Inflammatory macrophage treated with lipopolysaccharide for 1 hour (primary cell): ENCODE results near the gene SYCE3.
A peak's percentile ranks its signal among the peaks of the same experiment; 100 is the strongest.

Source experiments
- DNase-seq, 2 donors: peaks; one replicate each; pipeline ENCODE4 v3.0.0-alpha.2; 2020 to 2022

SYCE3 gene

DNA sequence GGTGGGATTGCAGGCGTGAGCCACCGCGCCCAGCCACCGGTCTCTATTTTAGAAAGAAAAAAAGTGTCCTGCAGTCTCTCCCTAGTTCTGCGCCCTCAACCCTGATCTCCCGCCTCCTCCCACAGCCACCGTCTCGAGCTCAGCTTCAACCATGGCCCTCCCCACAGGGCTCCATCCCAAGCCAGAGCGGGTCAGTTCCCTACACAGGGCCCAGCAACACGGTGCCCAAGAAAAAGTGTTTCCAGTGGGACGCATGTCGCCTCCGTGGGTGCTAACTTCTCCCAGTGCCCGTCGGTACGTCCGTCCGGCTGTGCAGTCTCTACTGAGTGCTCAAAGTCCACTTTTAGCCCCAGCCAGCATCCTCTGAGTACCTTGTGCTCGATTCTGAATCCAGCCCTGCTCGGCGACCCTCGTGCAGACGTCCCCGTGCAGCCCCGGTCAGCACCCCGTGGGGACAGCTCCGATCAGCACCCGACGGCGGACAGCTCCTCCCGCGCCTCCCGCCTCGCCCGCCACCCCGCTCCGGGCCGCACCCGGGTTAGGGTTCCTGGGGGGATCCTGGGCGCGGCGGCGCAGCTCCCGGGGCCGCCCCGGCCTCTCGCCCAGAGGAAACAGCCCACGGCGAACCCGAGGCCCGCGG lies 37.2 kb upstream of the SYCE3 start:
- DNase-seq = peak in 1 of 2 donors; percentile 39

DNA sequence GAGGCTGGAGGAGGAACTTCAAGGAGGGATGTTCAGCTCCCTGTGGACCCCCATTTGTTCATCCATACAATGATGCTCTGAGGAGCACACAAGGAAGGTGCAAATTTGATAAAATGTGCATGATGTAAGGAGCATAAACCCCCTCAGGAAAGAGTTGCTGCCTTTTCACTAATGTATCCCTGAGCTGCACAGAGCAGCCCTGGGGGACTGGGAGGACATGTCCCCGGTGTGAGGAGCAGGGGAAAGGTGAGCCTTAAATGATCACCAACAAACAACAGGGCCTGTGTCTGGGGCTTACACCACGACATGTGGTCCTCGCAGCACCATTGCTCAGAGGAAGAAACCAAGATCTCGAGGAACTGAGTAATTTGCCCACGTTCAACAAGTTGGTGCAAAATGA lies 34.4 kb upstream of the SYCE3 start:
- DNase-seq = no peak

DNA sequence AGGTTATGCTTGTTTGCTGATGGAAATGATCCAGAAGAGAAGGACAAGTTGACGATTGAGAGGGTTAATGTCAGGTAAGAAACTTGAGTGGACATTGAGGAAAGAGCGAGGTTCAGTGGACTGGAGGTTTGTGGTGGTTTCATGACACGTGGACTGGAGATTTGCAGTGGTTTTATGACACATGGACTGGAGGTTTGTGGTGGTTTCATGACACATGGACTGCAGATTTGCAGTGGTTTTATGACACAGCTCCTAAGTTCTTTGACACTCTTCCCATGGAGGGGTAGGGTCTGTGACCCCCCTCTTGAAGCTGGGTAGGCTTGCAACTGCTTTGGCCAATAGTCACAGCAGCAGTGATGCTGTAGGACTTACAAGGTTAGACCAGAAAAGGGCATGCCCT lies 32.5 kb upstream of the SYCE3 start:
- DNase-seq = no peak

DNA sequence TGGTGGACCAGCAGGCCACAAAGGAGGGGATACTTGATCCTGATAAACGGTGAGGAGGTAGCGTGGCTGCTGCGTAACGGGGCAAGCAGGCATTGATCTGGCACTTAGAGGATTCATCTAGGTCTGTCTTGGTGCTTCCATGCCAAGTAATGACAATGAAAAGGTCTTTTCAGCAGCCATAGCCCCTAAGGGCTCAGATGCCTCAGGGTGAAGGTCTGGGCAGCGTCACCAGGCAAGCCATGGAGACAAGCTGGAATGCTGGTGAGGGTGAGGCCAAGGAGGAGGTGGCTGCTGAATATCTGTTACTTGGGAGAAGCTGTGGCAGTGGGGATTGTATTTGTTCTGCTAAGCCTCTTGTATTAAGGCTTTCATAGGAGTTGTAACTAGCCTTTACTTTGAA lies 24.7 kb upstream of the SYCE3 start:
- DNase-seq = no peak

DNA sequence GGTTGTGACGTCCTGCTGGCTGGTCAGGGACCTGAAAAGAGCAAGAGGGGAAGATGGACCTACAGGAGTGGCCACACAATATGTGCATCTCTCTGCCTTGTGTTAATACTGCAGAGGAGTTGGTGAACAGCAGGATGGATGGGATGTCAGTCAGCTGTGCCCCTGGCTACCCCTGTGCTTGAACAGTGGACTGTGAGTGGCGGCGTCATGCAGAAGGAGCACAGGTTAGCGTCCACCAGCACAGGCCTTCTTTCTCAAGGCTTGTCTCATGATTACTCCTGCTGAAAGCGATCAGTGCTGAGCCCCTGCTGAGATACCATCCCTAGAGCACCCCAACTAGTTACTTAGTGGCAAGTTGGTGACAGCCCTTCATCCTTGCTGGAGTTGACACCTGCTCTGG lies 23.7 kb upstream of the SYCE3 start:
- no peak for DNase-seq

DNA sequence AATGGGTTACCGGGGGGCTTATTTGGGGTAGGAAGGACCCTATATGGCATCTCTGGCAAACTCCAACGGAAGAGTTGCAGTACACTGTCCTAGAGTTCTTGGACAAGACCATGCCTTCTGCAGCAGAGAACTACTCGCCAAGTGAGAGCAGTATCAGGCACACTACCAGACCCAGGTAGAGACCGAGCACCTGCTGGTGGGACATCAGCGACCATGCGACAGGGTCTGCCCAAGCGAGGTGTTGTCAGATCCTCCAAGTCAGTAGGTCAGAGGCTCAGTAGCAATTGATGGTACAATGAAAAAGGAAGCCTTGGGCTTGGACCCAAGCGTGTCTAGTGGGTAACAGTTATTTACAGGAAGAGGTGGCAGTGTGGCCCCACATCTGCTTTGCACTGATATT lies 23.1 kb upstream of the SYCE3 start:
- no peak for DNase-seq

DNA sequence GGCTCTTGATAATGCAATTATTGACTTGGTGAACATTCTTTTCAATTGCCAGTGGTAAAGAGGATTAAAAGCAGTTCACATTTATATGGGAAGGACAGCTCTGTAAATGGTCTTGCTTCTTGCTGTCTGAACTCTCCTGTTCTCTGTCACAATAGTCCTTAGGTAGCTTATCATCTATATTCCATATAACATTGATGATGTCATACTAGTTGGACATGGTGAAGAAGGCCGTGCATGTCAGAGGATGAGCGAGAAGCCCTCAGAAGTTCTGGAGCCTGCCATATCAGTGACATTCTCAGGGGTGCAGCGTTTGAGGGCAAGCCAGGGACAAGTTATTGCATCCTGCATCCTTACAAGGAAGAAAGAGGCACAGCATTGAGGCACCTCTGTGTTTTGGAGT lies 22.5 kb upstream of the SYCE3 start:
- no peak for DNase-seq

DNA sequence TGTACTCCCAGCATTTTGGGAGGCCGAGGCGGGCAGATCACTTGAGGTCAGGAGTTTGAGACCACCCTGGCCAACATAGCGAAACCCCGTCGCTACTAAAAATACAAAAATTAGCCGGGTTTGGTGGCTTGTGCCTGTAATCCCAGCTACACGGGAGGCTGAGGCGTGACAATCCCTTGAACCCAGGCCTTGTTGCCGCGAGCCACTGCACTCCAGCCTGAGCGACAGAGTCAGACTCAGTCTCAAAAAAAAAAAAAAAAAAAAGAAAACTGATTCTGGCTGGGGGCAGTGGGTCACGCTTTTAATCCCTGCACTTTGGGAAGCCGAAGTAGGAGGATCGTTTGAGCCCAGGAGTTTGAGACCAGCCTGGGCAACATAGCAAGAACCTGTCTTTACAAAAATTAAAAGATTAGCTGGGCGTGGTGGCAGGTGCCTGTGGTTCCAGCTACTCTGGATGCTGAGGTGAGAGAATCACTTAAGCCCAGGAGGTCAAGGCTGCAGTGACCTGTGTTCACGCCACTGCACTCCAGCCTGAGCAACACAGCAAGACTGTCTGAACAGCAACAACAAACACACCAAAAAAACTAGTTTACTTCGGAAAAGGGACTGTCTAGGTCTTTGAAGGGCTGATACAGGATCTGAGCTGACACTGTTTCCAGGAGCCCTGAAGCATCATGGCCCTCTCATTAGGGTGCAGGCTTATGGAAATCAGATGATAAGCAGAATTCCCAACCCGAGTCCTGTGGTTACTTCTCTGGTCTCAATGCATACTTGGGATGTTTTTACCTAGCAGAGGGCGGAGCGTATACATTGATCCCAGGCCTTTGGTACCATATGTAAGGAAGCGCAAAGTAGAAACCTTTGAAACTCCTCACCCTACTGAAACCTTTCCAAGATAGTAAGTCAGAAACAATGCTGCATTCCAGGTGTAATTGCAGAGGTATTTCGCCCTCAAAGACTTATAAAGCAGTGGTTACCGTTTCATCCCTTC lies 21.7 kb upstream of the SYCE3 start:
- DNase-seq = no peak

DNA sequence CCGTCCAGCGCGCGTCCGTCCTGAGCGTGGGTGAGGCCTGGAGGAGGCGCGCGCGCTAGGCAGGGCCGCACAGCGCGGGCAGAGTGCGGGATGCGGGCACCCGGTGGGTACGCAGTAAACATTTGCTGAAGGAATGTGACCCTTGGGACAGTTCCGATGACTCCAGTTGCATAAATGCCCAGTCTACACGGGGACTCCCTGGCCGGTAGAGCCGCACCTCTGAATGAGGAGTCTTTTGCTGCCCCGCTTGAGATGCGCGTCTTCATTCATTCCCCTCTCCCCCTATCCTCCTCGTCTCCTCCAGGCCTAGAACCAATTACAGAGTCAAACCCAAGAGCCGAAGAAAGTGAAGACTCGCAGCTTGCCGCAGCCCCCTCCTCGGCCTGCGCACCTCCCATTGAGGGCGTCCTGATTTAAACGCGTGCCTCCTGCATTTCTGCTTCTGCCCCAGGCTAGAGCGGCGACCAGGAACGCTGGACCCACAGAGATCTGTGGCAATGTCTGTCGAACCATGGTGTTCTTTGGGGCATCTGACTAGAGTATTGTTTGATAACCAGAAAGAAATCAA lies 20.7 kb upstream of the SYCE3 start:
- DNase-seq = no peak

DNA sequence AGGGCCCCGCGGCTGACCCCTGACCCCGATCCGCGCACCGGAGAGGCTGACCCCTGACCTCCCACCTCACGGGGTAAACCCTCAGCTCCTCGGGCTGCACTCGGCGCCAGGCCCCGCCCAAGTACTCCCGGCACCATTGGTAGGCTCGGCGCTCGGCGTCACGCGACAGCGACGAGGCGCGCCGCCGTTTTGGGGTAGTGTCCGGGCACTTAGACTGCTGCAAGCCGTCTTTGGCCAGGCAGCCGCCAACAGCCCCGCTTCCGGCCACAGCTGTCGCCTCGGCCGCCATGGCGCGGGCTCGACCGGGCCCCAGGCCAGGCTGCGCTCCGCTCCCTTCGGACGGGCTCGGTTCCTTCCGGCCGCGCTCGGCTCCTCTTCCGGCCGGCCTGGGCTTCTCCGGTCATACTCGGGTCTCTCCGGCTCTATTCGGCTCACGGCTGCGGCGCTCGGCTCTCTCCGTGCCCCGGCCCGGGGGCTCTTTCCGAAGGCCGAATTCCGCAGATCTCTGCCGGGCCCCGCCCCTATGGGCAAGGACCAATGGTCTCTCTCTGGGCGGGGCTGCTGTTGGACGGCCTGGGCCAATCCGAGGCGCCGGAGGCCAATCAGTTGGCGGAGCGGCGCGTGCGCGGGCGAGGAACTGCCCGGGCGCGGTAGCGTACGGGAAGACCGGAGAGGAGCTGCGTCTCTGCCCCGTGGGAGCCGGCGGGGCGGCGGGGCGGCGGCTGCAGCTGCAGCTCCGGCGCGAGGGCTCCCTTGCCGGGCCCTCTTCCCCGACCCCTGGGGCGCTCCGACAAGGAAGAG lies 20.0 kb upstream of the SYCE3 start, which contains the start of gene CHKB:
Gene CHKB, minus strand, starts transcription at position 357 of the 801 bp plus-strand sequence. Its CDS starts 68 bp downstream, at position 289.
- DNase-seq = peak; percentile 98

DNA sequence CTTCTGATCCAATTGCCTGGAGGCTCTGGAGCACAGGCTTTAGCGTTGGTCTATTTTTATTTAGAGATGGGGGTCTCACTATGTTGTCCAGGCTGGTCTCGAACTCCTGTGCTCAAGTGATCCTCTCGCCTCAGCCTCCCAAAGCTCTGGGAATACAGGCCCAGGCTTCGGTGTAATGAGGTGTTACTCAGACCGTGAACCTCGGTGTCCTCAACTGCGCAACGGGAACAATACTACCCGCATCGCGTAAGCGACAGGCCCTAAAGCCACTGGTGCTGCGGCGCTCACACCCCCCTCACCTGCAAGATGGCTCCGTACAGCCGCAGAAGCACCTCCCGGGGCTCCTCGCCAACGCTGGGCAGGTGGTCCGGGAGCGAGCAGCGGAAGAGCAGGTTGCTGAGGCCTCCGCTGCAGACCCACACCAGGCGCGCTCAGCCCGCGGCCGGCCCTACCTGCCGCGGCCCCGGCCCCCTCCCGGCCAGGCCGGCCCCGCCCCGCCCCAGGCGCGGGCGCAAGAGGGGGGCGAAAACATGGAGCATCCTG lies 19.3 kb upstream of the SYCE3 start:
- DNase-seq = no peak

DNA sequence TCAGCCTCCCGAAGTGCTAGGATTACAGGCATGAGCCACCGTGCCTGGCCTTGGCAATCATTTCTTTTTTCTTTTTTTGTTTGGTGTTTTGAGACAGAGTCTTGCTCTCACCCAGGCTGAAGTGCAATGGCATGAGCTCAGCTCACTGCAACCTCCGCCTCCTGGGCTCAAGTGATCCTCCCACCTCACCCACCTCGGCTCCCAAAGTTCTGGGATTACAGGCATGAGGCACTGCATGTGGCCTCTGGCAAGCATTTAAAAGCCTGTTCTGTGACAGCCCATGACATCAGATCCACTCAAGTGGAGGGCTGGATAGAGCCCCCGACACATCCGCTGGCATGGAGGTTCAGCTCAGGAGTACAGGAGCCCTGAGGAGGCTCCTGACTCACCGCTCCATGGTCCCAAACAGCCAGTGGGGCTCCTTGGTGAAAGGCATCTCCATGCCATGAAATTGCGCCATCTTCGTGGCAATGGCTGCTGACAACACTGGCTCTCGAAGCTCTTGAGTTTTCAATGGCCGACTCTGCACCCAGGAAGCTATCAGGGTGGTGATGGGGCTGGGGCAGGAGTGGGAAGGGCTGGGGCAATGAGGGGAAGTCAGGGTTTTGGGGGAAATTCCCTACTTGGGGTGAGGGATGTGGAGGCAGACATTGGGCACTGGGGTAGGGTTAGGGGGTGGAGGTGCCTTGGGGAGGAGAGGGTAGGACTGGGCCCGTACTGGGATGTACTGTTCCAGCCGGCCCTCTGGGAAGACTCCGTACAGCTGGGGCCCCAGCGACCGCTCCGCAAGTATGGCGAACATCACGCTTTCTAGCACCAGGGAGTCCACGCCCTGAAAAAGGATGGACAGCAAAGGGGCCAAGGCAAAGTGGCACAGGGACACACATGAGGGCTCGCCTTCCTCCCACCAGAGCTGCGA lies 18.6 kb upstream of the SYCE3 start:
- peak; percentile 78 for DNase-seq

DNA sequence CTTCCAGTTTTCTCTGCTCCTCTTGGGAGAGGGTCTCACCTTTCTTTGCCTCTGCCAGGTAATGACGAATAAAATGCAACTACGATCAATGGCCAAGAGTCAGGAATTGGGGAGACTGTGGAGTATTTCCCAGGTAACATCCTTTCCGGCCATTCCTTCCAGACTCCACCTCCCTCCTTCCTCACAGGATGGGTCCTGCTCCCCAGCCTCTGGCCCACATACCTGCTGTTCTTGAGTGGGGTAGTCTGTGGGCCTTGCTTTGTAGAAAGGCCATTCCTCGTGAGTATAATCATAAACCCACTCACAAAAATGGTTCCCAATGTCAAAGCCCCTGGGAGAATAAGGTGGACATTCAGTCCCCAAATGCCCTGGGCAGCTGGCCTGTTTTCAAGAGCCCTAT lies 17.0 kb upstream of the SYCE3 start:
- no peak for DNase-seq

DNA sequence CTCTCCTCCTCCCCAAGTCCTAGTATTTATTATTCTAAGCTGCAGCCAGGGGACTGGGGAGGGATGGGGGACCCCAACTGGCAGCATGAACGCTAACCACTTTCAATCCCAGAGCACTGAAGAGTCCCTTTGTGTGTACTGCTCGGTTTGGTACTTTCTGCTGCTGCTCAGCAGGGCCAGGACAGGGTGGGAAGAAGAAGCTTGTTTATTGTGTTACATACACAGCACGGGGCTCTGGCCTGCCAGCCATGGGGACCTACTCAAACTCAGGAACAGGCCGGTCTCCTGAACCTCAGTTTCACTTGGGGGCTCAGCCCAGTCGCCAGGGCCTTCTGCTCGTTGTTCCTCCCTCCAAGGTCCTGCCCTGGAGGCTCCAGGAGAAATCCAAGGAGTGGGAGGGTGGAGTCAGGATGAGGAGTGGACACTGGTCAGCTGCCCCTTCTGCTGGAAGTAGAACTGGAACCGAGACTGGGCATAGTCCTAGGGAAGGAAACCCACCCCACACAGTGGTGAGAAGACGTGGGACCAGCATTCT lies 16.1 kb upstream of the SYCE3 start:
- DNase-seq = no peak

DNA sequence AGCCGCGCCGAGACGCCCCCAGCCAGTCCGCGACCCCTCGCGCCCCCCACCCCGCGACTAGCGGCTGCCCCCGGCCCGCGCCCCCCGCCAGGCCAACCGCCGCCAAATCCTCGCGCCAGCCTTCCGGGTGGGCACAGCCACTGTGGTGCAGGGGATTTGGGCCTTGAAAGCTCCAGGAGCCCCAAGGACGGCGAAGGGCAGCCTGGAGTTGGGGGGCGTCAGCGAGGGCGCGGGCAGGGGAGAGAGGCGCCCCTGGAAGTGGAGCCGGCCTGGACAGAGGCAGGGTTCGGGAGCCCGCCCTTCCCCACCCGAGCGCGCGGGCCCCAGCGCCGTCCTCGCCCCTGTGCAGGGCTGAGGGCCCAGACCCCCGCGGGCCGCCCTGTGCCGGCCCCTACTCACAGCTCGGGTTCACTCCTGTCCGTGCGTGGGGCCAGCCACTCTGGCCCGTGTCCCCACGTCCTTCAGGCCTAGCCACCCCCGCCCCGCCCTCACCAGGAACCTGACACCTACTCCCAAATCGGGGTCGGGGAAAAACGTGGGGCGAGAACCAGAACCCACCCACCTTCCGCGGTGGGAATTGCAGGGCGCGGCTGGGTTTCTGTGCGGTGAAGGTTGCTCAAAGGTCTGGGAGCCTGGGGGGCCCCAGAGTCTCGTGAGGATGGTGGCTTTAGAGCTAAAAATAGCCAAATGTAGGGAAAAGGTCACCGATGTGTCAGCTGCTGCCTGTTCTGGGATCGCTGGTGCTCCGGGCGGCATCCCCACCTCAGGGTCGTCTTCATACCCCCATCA lies 15.5 kb upstream of the SYCE3 start, which contains the start of gene CPT1B:
Gene CPT1B, minus strand, starts transcription at position 441 of the 789 bp plus-strand sequence. CDS start 512 bp downstream, outside the sequence.
- no peak for DNase-seq

DNA sequence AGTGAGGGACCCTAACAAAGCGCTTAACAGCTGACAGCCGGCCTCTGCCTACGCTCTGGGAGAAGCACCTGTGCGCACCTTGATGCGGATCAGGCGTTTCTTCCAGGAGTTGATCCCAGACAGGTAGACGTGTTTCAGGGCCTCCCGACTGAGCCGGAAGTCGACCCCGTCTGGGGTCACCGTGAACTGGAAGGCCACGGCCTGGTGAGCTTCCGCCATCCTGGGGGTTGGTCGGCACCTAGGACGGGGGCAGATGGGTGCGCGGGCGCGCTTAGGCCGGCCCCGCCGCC lies 14.9 kb upstream of the SYCE3 start:
- no peak for DNase-seq

DNA sequence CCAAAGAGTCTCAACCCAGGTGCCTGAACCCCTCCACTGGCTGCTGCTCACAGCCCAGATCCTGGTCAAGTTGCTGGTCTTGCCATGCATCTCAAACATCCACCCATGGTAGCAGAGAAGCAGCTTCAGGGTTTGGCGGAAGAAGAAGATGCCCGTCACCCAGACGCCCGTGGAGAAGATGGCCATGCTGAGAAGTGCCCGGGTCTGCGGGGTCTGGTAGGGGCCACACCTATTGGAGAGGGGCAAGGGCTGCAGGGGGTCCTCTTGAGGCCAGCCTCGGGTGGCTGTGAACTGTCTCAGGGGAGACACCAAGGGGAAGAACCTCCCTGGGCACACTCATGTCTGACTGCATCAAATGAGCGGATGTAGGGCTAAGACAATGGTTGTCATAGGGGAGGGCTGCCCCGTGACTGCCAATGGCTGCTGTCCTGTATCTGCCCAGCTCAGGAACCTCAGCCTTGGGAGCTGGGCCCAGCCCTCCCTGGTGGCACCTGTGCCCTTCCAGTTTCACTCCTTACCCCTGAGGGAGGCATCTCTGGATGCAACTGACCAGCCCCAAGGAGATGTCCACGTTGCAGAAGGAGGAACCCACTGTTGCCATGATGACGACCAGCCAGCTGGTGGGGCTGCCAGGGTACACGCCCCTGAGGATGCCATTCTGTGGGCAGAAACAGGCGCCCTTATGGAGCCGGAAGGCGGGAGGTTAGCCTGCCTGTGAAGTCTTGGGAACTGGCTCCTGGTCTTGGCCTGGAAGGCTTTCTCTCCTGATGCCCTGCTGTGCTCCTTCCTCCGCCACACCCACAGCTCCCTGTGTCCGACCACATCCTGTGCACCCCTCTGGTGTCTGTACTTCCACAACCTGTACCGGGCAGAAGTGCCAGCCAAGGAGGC lies 14.3 kb upstream of the SYCE3 start:
- peak in 1 of 2 donors; percentile 14 for DNase-seq

DNA sequence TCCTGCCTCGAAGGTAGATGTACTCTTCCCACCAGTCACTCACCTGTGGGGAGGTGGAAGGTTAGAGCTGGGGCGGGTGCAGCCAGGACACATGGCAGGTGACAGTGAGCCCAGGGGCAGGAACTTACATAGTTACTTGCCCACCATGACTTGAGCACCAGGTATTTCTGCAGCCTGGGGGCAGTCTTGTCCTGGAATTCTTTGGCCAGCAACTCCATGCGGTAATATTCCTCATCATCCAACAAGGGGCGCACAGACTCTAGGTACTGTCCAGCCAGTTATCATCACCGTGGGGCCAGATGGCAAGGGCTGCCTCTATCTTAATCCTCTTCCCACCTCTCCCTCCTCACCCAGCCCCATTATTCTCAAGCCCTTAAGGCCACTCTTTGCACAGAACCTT lies 13.4 kb upstream of the SYCE3 start:
- peak in 1 of 2 donors; percentile 8 for DNase-seq

DNA sequence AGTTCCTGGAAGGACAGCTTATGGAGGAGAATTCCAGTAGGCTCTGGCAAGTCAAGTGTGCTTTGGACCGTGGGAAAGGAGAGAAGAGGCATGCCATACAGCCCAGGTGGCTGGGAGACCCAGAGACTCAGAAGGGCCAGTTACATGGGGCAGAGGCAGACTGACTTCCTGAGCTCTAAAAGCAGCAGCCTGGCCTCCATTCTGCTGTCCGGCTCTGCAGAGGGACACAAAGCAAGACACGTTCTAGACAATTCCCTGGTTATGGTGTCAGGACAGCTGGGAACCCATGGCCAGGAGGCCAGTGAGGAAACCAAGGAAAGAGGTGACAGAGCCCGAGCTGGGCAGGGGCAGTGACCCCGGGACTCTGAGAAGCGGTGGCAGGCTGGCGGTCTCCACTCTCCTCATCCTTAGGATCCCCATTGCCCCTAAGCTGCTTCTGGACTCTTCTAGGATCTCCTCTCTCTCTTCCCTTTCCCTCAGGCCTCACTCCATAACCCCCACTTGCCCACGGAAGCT lies 12.8 kb upstream of the SYCE3 start:
- DNase-seq = no peak
